DND-41 (cell line): ENCODE results near the gene NRIP1.

Experiments
- CTCF ChIP-seq: IDR thresholded peaks from 2 replicates; pipeline ENCODE4 v1.5.1; 2012; ENCODE audit warnings: borderline replicate concordance, low read length, moderate library complexity, mild to moderate bottlenecking; ENCODE audit not compliant: poor library complexity, severe bottlenecking; ENCODE audit errors: extremely low read depth
- EZH2 ChIP-seq: IDR thresholded peaks from 3 replicates; pipeline ENCODE4 v1.6.1; 2012; ENCODE audit warnings: borderline replicate concordance, low read depth, mild to moderate bottlenecking, moderate library complexity, low read length, inconsistent platforms; ENCODE audit not compliant: severe bottlenecking

GRCh38 chr21:15003463-15004135 lies 61.2 kb downstream of the NRIP1 start:
- TF ChIP-seq CTCF (no peak), EZH2 (no peak)
